ENCODE data around the gene TPT1. TPM values are rescaled to one million over a fixed set of nuclear protein-coding genes. Genes with fewer than 3 reads are reported as not detected.

The TPT1 gene
- 1,788 to 2,562 TPM (median 2,258 TPM) in 5 replicates for total RNA-seq (2022; extraction: Qiagen RNA extraction; ENCODE audit: low read depth)

GRCh38 chr13:45341034-45341798, at the start of gene TPT1:
TSS of gene TPT1 (minus strand) at chr13:45341183. CDS start at chr13:45341069, 114 bp downstream.

Other genes starting within 250 kb of the TPT1 start
- 19.9 to 22.8 TPM (median 20.9 TPM) in 5 replicates for gene GTF2F2, start 220.7 kb downstream of the TPT1 start, total RNA-seq (2022; extraction: Qiagen RNA extraction; ENCODE audit: low read depth)
- not detected in 5 replicates for gene KCTD4, start 140.1 kb downstream of the TPT1 start, total RNA-seq (2022; extraction: Qiagen RNA extraction; ENCODE audit: low read depth)
- 7.4 to 10.3 TPM (median 8.9 TPM) in 5 replicates for gene SLC25A30, start 77.2 kb upstream of the TPT1 start, total RNA-seq (2022; extraction: Qiagen RNA extraction; ENCODE audit: low read depth)
- gene COG3, start 123.8 kb upstream of the TPT1 start, total RNA-seq (2022; extraction: Qiagen RNA extraction; ENCODE audit: low read depth), result 12.0 to 18.2 TPM (median 13.8 TPM) in 5 replicates

Data from A549 treated with DMSO at 1 μM for 4 hours (cell line).